HepG2 (cell line): Measurements from ENCODE around the gene CHMP4B. TPM values are rescaled to one million over a fixed set of nuclear protein-coding genes. Genes with fewer than 3 reads are reported as not detected.

Experiments used
- ASH2L ChIP-seq: fragments of 300-600, 200-600 bp; sonication (generic); IDR thresholded peaks from 2 replicates; pipeline ENCODE4 v1.7.0; 2017; ENCODE audit warnings: low read depth, mild to moderate bottlenecking, moderate library complexity, mixed read lengths, low read length; ENCODE audit not compliant: insufficient read length
- FOXK1 ChIP-seq: sonication (generic); formaldehyde crosslinking; IDR thresholded peaks from 2 replicates; pipeline ENCODE4 v1.4.0; 2020; ENCODE audit warnings: low read depth, missing genetic modification reagents, borderline replicate concordance
- MBNL3 ChIP-seq: fragments of 250-450 bp; sonication (Bioruptor Pico); conservative IDR thresholded peaks from 2 replicates; pipeline ENCODE4 v1.8.0; 2022; ENCODE audit warnings: mild to moderate bottlenecking, inconsistent platforms
- MIER2 ChIP-seq: IDR thresholded peaks from 2 replicates; pipeline ENCODE4 v1.6.1; 2016; ENCODE audit warnings: missing biosample characterization, missing genetic modification reagents
- PRMT3 ChIP-seq: sonication (generic); formaldehyde crosslinking; IDR thresholded peaks from 2 replicates; pipeline ENCODE4 v1.8.1; 2022; ENCODE audit warnings: low read depth, mild to moderate bottlenecking, moderate library complexity, missing genetic modification reagents, borderline replicate concordance
- SP140L ChIP-seq: sonication (generic); formaldehyde crosslinking; IDR thresholded peaks from 2 replicates; pipeline ENCODE4 v1.4.0; 2020; ENCODE audit warnings: missing genetic modification reagents, borderline replicate concordance
- SRF ChIP-seq: IDR thresholded peaks from 2 replicates; pipeline ENCODE4 v1.6.1; 2011; ENCODE audit warnings: mild to moderate bottlenecking, low read depth, low read length, moderate library complexity
- TBP ChIP-seq: sonication (generic); formaldehyde crosslinking; IDR thresholded peaks from 2 replicates; pipeline ENCODE4 v1.5.0; 2020; ENCODE audit warnings: missing genetic modification reagents
- TGIF2 ChIP-seq: IDR thresholded peaks from 2 replicates; pipeline ENCODE4 v1.6.1; 2016; ENCODE audit warnings: control low read depth, missing compliant biosample characterization
- TSC22D2 ChIP-seq: sonication (generic); formaldehyde crosslinking; IDR thresholded peaks from 2 replicates; pipeline ENCODE4 v1.5.1; 2020; ENCODE audit warnings: missing genetic modification reagents, mild to moderate bottlenecking, borderline replicate concordance
- ZNF44 ChIP-seq: sonication (generic); formaldehyde crosslinking; IDR thresholded peaks from 2 replicates; pipeline ENCODE4 v1.5.1; 2020; ENCODE audit warnings: mild to moderate bottlenecking, missing genetic modification reagents
- ZNF558 ChIP-seq: sonication (generic); formaldehyde crosslinking; IDR thresholded peaks from 2 replicates; pipeline ENCODE4 v1.9.0; 2022; ENCODE audit warnings: mild to moderate bottlenecking, missing genetic modification reagents, borderline replicate concordance
- polyA plus RNA-seq, 8 experiments: library from polyadenylated mRNA; depleted of rRNA in 3 of 8; stranded (reverse) in 7 of 8; unstranded in 1 of 8; fragments of >200 nt; fragmentation: Illumina TruSeq in 4 of 8; extraction: Trizol in 4 of 8; gene quantifications; 2 replicates each; pipeline versions ENCODE4 v1.2.1 to v1.2.3, GENCODE V29; 2011 to 2016; ENCODE audit warnings: low read depth in 4 of 8, missing spikeins in 1 of 8, mixed read lengths in 1 of 8; ENCODE audit not compliant: insufficient read depth in 1 of 8
- total RNA-seq, 5 experiments: library from RNA; depleted of rRNA; stranded (reverse); fragments of >200 nt; fragmentation: Illumina TruSeq; extraction: Trizol; gene quantifications; 2 replicates each; pipeline ENCODE4 v1.2.3, GENCODE V29; 2016; ENCODE audit warnings: low read depth in 1 of 5
- TF ChIP-seq, protein P1 (sequence below): IDR thresholded peaks from 2 replicates; pipeline ENCODE4 v1.4.0; 2020; ENCODE audit warnings: mild to moderate bottlenecking, missing genetic modification reagents
- TF ChIP-seq, protein P2 (sequence below): sonication (generic); formaldehyde crosslinking; IDR thresholded peaks from 2 replicates; pipeline ENCODE4 v1.5.1; 2020; ENCODE audit warnings: mild to moderate bottlenecking, missing genetic modification reagents, moderate library complexity
- TF ChIP-seq, protein P3 (sequence below): IDR thresholded peaks from 2 replicates; pipeline ENCODE4 v1.6.1; 2016; ENCODE audit warnings: missing compliant biosample characterization, missing genetic modification reagents, borderline replicate concordance
- TF ChIP-seq, protein P4 (sequence below): sonication (generic); formaldehyde crosslinking; conservative IDR thresholded peaks from 2 replicates; pipeline ENCODE4 v1.8.1; 2023; ENCODE audit warnings: missing genetic modification reagents
- TF ChIP-seq, protein P5 (sequence below): sonication (generic); formaldehyde crosslinking; IDR thresholded peaks from 2 replicates; pipeline ENCODE4 v1.8.1; 2022; ENCODE audit warnings: low read depth, mild to moderate bottlenecking, missing genetic modification reagents

Gene CHMP4B
- total and polyA plus RNA-seq, 2 of the 13 experiments (the other 11 are each of a cell fraction or from before 2014, with no cell fraction given): 40.1 to 45.6 TPM

DNA sequence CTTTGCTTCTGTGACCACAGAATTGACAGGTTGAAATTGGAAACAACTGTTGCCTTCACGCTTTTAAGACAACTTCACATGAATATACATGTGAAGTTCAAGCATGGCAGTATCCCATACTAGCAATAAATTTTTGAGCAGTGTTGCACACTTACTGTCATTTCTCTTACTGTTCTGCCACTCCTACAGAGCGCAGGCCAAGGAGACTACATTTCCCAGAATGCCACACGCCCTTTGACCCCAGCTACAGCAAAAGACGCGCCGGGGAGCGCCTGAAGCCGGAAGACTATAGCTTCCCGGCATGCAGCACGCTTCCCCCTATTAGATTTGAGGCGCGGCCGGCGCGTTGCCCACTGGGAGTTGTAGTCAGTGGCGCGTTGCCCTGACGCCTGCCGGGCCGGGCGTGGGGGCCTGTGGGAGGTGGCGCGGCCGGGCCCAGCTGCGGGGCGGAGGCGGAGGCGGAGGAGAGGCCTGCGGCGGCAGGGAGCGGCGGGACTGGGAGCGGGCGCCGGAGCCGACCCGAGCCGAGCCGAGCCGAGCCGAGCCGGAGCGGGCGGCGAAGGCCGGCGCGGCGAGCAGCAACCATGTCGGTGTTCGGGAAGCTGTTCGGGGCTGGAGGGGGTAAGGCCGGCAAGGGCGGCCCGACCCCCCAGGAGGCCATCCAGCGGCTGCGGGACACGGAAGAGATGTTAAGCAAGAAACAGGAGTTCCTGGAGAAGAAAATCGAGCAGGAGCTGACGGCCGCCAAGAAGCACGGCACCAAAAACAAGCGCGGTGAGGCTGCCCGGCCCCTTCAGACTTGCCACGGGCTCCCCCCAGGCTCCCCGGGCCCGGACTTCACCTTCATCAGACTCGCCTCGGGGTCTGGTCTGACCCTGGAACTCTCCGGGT, at the start of gene CHMP4B (continued):
- TF ChIP-seq, protein P1, sequence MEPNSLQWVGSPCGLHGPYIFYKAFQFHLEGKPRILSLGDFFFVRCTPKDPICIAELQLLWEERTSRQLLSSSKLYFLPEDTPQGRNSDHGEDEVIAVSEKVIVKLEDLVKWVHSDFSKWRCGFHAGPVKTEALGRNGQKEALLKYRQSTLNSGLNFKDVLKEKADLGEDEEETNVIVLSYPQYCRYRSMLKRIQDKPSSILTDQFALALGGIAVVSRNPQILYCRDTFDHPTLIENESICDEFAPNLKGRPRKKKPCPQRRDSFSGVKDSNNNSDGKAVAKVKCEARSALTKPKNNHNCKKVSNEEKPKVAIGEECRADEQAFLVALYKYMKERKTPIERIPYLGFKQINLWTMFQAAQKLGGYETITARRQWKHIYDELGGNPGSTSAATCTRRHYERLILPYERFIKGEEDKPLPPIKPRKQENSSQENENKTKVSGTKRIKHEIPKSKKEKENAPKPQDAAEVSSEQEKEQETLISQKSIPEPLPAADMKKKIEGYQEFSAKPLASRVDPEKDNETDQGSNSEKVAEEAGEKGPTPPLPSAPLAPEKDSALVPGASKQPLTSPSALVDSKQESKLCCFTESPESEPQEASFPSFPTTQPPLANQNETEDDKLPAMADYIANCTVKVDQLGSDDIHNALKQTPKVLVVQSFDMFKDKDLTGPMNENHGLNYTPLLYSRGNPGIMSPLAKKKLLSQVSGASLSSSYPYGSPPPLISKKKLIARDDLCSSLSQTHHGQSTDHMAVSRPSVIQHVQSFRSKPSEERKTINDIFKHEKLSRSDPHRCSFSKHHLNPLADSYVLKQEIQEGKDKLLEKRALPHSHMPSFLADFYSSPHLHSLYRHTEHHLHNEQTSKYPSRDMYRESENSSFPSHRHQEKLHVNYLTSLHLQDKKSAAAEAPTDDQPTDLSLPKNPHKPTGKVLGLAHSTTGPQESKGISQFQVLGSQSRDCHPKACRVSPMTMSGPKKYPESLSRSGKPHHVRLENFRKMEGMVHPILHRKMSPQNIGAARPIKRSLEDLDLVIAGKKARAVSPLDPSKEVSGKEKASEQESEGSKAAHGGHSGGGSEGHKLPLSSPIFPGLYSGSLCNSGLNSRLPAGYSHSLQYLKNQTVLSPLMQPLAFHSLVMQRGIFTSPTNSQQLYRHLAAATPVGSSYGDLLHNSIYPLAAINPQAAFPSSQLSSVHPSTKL (CRISPR knock-in tag): peak; percentile 67
- no peak for TF ChIP-seq TSC22D2 (CRISPR knock-in tag)
- TF ChIP-seq, protein P2, sequence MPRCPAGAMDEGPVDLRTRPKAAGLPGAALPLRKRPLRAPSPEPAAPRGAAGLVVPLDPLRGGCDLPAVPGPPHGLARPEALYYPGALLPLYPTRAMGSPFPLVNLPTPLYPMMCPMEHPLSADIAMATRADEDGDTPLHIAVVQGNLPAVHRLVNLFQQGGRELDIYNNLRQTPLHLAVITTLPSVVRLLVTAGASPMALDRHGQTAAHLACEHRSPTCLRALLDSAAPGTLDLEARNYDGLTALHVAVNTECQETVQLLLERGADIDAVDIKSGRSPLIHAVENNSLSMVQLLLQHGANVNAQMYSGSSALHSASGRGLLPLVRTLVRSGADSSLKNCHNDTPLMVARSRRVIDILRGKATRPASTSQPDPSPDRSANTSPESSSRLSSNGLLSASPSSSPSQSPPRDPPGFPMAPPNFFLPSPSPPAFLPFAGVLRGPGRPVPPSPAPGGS (CRISPR knock-in tag): peak; percentile 72; the same call in 1 of the 2 replicates
- no peak for TF ChIP-seq MBNL3 (CRISPR knock-in tag)
- no peak for TF ChIP-seq PRMT3
- TF ChIP-seq, protein P3, sequence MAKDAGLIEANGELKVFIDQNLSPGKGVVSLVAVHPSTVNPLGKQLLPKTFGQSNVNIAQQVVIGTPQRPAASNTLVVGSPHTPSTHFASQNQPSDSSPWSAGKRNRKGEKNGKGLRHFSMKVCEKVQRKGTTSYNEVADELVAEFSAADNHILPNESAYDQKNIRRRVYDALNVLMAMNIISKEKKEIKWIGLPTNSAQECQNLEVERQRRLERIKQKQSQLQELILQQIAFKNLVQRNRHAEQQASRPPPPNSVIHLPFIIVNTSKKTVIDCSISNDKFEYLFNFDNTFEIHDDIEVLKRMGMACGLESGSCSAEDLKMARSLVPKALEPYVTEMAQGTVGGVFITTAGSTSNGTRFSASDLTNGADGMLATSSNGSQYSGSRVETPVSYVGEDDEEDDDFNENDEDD: peak; percentile 87; the same call in 1 of the 2 replicates
- TF ChIP-seq ASH2L: peak; percentile 82
- TF ChIP-seq, protein P4, sequence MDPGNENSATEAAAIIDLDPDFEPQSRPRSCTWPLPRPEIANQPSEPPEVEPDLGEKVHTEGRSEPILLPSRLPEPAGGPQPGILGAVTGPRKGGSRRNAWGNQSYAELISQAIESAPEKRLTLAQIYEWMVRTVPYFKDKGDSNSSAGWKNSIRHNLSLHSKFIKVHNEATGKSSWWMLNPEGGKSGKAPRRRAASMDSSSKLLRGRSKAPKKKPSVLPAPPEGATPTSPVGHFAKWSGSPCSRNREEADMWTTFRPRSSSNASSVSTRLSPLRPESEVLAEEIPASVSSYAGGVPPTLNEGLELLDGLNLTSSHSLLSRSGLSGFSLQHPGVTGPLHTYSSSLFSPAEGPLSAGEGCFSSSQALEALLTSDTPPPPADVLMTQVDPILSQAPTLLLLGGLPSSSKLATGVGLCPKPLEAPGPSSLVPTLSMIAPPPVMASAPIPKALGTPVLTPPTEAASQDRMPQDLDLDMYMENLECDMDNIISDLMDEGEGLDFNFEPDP (CRISPR knock-in tag): no peak
- TF ChIP-seq, protein P5, sequence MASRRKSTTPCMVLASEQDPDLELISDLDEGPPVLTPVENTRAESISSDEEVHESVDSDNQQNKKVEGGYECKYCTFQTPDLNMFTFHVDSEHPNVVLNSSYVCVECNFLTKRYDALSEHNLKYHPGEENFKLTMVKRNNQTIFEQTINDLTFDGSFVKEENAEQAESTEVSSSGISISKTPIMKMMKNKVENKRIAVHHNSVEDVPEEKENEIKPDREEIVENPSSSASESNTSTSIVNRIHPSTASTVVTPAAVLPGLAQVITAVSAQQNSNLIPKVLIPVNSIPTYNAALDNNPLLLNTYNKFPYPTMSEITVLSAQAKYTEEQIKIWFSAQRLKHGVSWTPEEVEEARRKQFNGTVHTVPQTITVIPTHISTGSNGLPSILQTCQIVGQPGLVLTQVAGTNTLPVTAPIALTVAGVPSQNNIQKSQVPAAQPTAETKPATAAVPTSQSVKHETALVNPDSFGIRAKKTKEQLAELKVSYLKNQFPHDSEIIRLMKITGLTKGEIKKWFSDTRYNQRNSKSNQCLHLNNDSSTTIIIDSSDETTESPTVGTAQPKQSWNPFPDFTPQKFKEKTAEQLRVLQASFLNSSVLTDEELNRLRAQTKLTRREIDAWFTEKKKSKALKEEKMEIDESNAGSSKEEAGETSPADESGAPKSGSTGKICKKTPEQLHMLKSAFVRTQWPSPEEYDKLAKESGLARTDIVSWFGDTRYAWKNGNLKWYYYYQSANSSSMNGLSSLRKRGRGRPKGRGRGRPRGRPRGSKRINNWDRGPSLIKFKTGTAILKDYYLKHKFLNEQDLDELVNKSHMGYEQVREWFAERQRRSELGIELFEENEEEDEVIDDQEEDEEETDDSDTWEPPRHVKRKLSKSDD: no peak; the same call in 1 of the 2 replicates
- no peak for TF ChIP-seq ZNF44 (CRISPR knock-in tag)
- TF ChIP-seq FOXK1: peak; percentile 99
- peak; percentile 89; the same call in 1 of the 2 replicates for TF ChIP-seq TGIF2 (CRISPR knock-in tag)
- TF ChIP-seq SP140L (CRISPR knock-in tag): 0 out of 2 replicates have a peak, but pooled peaks have one; percentile 76
- TF ChIP-seq SRF: peak; percentile 84
- peak; percentile 98 for TF ChIP-seq TBP (CRISPR knock-in tag)
- TF ChIP-seq ZNF558 (CRISPR knock-in tag): peak; percentile 70; the same call in 1 of the 2 replicates
- peak; percentile 75; the same call in 1 of the 2 replicates for TF ChIP-seq MIER2 (CRISPR knock-in tag)
